ENCODE results near the gene NDUFC2.
A peak's percentile ranks its signal among the peaks of the same experiment; 100 is the strongest.
"Not testable (repeated sequence)": the region's sequence is repeated elsewhere in the genome, so short reads cannot be mapped to it uniquely, and the experiment has no call there.

Gene NDUFC2

DNA sequence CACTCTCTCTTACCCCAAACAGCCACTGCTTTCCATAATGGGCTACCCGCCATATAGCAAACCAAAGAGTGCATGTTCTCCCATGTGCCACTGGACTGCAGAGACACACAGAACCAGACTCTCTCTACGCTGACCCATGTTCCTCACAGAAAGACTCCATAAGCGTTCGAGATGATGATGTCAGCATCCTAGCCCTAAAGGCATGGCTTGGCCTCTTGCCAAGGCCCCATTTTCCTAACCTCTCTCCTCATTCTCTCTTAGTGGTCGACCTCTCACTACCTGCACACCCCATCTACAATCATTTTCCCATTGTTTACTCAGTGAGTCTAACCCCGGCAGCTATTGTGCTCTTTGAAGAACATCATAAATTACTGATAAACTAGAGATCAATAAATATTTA, 4.9 kb downstream of the NDUFC2 start:
- peak in 1 of 2 experiments; percentile 44 for DNase-seq (ENCODE audit: low read depth in 1 of 2, low spot score in 1 of 2)
- in situ Hi-C loops (cut with HindIII; ENCODE audit: low pct_unique_long_range_greater_than_20kb, low sequenced_read_pairs) = no loop called here

DNA sequence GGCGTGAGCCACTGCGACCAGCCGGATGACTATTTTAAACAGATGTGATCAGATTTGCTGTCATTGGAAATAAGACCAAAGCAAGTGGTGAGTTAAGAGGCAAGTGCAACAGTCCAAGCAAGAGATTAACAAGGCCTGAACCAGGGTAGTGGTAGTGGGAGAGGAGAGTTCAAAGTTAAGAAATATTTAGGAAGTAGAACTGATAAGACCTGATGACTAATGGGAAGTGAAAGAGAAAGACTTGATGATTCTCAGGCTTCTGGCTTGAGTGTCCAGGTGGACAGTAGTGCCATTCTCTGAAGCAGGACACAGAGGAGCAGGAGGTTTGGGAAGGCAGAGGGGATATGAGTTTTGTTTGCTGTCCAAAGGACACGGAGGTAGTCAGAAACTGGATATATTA, 7.2 kb downstream of the NDUFC2 start:
- in situ Hi-C loops (cut with HindIII; ENCODE audit: low pct_unique_long_range_greater_than_20kb, low sequenced_read_pairs) = no loop called here

More for the DNA sequence above, 4.9 kb downstream of the NDUFC2 start:
- no peak for TF ChIP-seq JUND (IDR thresholded peaks at IDR 0.05; ENCODE audit: low read depth)

DNA sequence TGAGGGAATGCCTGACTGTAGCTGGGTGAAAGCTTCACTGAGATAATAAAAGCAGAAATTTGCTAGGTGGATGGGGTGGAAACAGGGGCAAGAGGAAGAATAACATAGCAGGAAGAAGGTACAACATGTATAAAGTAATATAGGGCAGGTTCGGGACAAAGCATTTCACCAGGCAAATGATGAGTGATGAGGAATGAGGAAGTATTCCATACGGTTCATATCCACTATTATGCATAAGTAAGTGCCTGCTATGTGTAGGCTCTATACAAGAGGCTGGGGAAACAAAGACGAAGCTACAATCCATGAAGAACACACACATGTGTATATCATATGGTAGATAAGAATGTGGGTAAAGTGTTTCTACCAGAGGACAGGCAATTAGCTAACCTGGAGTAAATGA, 7.9 kb downstream of the NDUFC2 start:
- in situ Hi-C loops (cut with HindIII; ENCODE audit: low pct_unique_long_range_greater_than_20kb, low sequenced_read_pairs) = no loop called here
- TF ChIP-seq JUND (IDR thresholded peaks at IDR 0.05; ENCODE audit: low read depth) = no peak
- DNase-seq (ENCODE audit: low read depth in 1 of 2, low spot score in 1 of 2) = no peak

More for the DNA sequence above, 7.2 kb downstream of the NDUFC2 start:
- TF ChIP-seq JUND (IDR thresholded peaks at IDR 0.05; ENCODE audit: low read depth) = no peak
- no peak for DNase-seq (ENCODE audit: low read depth in 1 of 2, low spot score in 1 of 2)

DNA sequence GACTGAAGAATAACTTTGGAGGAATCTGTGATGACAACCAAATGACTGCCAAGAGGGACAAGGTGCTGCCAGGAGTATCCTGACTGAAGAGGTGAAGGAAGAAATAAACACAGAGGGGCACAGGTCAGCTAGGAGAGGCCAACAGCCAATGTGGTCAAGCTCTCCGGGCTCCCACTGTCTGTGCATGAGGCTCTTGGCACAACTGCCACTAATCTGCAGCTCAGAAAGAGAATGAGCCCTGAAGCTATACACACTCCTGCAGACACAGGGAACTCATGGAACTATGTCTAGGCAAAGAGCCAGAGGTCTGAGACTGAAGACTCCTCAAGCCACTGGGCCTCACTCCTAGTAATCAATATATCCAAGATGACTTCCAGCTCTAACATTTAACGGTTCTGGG, 9.0 kb downstream of the NDUFC2 start:
- TF ChIP-seq JUND (IDR thresholded peaks at IDR 0.05; ENCODE audit: low read depth) = no peak
- in situ Hi-C loops (cut with HindIII; ENCODE audit: low pct_unique_long_range_greater_than_20kb, low sequenced_read_pairs) = no loop called here
- DNase-seq (ENCODE audit: low read depth in 1 of 2, low spot score in 1 of 2) = peak in 1 of 2 experiments; percentile 48

DNA sequence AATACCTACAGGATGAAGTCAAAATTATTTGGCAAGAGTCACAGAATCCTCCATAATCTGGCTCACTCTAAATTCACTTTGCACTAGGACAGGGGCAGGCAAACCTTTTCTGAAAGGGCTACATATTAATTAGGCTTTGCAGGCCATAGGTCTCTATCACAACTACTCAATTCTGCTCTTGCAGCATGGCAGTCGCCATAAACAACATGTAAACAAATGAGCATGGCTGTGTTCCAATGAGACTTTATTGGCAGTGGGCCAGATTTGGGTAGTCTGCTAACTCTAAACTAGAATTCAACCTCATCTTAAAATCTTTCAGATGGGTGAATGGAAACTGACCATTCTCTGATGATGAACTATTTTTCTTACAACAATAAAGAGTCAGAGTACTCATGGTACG, 10.2 kb downstream of the NDUFC2 start:
- peak in 1 of 2 experiments; percentile 49 for DNase-seq (ENCODE audit: low read depth in 1 of 2, low spot score in 1 of 2)
- in situ Hi-C loops (cut with HindIII; ENCODE audit: low pct_unique_long_range_greater_than_20kb, low sequenced_read_pairs) = no loop called here
- no peak for TF ChIP-seq JUND (IDR thresholded peaks at IDR 0.05; ENCODE audit: low read depth)

DNA sequence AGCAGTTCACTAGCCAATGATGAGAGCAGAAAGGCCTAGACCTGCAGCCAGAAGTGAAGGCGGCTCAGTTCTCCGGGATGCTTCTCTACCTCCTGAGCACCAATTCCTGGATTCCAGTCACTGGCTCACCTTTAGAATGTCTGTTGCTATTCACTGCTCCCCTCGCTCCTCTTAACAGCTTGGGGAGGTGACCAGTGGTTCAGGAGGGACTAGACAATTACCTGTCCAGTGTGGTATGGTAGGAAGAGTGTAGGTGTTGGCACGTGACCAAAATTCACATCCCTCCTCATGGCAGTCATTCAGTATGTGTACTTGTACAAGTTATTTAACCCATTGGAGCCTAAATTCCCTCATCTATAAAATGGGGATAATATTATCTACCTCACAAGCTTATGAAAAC, 12.0 kb downstream of the NDUFC2 start:
- no peak for TF ChIP-seq JUND (IDR thresholded peaks at IDR 0.05; ENCODE audit: low read depth)
- DNase-seq (ENCODE audit: low read depth in 1 of 2, low spot score in 1 of 2) = no peak
- in situ Hi-C loops (cut with HindIII; ENCODE audit: low pct_unique_long_range_greater_than_20kb, low sequenced_read_pairs) = no loop called here

DNA sequence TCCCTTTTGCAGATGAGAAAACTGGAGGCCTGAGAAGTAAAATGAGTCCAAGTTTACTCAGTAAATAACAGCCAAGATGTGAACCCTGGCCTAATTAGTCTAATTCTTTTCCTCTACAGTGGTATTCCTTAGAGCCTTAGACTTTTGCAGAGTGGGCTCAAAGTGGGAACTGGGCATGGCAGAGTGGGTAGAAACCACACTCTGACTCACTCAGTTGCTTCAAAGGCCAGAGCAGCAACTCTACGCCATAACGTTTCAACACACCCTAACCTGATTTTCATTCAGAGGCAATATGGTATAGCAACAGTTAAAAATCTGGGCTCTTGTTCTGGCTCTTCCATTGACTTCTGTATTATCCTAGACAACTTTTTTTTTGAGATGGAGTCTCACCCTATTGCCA, 13.2 kb downstream of the NDUFC2 start:
- TF ChIP-seq JUND (IDR thresholded peaks at IDR 0.05; ENCODE audit: low read depth) = no peak
- in situ Hi-C loops (cut with HindIII; ENCODE audit: low pct_unique_long_range_greater_than_20kb, low sequenced_read_pairs) = no loop called here
- no peak for DNase-seq (ENCODE audit: low read depth in 1 of 2, low spot score in 1 of 2)

DNA sequence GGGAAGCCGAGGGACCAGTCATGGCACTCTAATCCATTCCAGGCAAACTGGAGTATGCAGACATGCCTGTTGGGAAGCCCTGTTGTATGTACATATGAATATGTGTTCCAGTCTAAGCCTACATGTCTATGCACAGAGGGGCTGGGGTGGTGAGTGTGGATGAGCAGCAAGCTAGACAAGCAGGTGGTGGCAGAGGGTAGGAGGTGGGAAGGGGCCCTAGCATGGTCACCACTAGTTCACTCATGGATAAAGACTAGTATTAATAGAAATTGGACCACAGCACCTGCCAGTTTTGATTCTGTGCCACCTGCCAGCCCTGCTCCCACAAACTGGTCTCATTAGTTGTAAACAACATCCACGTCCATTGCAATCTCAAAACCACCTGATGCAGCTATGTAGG, 14.5 kb downstream of the NDUFC2 start:
- no peak for DNase-seq (ENCODE audit: low read depth in 1 of 2, low spot score in 1 of 2)
- in situ Hi-C loops (cut with HindIII; ENCODE audit: low pct_unique_long_range_greater_than_20kb, low sequenced_read_pairs) = no loop called here
- no peak for TF ChIP-seq JUND (IDR thresholded peaks at IDR 0.05; ENCODE audit: low read depth)

DNA sequence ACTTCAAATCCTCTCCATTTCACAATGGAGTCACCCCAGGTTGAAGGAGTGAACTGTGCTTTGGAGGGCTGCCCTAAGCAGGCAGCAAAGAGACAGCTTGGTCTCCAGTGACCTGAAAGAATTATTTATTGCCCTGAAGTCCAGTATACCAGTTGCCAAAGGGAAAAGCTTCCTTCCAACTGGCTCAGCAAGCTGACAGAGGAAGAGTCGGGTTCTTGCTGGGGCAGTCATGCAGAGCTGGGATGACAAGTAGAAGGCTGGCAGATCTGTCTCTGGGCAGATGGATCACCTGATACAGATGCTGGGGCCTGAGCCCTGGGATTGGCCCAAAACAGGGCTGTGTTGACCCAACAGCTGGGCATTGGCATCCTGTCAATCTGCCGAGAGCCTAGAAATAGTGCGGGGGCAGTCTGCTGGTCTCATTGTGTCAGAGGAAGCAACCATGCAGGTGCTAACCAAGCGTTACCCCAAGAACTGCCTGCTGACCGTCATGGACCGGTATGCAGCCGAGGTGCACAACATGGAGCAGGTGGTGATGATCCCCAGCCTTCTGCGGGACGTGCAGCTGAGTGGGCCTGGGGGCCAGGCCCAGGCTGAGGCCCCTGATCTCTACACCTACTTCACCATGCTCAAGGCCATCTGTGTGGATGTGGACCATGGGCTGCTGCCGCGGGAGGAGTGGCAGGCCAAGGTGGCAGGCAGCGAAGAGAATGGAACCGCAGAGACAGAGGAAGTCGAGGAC, 16.1 kb downstream of the NDUFC2 start, which contains the start of gene THRSP:
Gene THRSP, plus strand, starts transcription at position 422 of the 742 bp plus-strand sequence. Its CDS starts 21 bp downstream, at position 443.
- peak in 1 of 2 experiments; percentile 54 for DNase-seq (ENCODE audit: low read depth in 1 of 2, low spot score in 1 of 2)
- no peak for TF ChIP-seq JUND (IDR thresholded peaks at IDR 0.05; ENCODE audit: low read depth)
- in situ Hi-C loops (cut with HindIII; ENCODE audit: low pct_unique_long_range_greater_than_20kb, low sequenced_read_pairs) = no loop called here

DNA sequence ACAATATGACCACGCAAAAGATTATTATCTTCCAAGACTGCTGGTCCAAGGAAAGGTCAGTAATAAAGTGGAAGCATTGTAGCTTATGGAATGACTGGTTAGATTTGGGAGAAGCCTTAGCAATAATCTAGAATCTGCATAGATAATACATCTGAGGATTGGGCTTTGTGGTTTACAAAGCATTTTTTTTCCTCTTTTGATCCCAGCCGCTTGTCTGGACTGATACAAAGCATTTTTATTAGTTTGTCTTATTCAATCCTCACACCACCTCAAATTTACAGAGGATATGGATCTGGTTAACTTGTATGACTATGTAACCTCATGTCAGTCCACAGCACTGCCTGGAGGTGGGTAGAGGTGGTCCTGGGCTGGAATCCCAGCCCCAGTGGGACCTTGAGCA, 17.0 kb downstream of the NDUFC2 start:
- DNase-seq (ENCODE audit: low read depth in 1 of 2, low spot score in 1 of 2) = no peak
- in situ Hi-C loops (cut with HindIII; ENCODE audit: low pct_unique_long_range_greater_than_20kb, low sequenced_read_pairs) = no loop called here
- TF ChIP-seq JUND (IDR thresholded peaks at IDR 0.05; ENCODE audit: low read depth) = no peak

DNA sequence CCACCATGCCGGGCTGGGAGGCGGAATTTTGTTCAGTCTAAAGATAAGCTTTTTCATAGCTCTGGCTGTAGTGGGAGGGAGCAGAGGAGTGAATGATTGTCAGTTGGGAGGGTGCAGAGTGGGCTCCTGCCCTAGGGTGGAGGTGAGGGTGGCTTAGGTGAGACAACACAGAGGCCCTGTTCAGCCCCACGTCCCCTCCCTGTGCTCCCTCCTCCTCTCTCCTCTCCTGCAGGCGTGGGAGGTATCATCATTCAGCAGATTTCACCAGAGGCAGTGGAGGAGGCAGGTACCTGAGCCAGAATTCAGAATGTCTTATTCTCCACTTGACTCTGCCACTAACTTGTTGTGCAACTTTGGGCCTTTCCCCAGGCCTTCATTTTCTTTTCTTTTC, 17.7 kb downstream of the NDUFC2 start:
- TF ChIP-seq JUND (IDR thresholded peaks at IDR 0.05; ENCODE audit: low read depth) = no peak
- in situ Hi-C loops (cut with HindIII; ENCODE audit: low pct_unique_long_range_greater_than_20kb, low sequenced_read_pairs) = no loop called here
- peak in 1 of 2 experiments; percentile 66 for DNase-seq (ENCODE audit: low read depth in 1 of 2, low spot score in 1 of 2)

DNA sequence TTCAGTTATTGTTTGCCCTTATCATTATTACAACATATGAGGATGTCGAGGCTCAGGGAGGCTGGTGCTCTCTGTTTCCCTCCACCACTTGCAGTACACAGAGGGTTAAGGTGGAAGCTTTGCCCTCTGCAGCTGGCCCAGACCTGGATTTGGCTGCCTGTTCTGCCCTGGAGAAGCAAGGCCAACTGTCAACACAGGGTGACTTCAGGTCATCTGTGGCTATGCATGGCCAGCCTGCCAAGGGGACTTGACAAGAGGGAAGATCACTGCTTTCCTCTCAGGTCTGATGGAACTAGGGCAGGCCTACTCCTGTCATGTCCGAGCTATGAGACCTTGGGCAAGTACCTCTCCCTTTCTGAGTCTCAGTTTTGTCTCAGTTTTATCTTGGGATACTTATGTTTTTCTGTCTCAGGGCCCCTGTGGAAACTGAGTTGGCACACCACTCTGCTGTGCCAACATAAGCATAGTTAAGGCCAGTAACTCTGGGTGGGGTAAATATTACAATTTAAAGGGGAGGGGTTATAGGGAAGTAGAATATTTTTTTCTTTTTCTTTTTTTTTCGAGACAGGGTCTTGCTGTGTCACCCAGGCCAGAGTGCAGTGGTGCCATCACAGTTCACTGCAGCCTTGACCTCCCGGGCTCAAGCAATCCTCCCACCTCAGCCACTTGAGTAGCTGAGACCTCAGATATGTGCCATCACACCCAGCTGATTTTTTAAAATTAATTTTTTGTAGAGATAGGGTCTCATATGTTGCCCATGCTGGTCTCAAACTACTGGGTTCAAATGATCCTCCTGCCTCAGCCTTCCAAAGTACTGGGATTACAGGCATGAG, 18.4 kb downstream of the NDUFC2 start:
- peak in 1 of 2 experiments; percentile 69 for DNase-seq (ENCODE audit: low read depth in 1 of 2, low spot score in 1 of 2)
- no peak for TF ChIP-seq JUND (IDR thresholded peaks at IDR 0.05; ENCODE audit: low read depth)
- in situ Hi-C loops (cut with HindIII; ENCODE audit: low pct_unique_long_range_greater_than_20kb, low sequenced_read_pairs) = no loop called here

DNA sequence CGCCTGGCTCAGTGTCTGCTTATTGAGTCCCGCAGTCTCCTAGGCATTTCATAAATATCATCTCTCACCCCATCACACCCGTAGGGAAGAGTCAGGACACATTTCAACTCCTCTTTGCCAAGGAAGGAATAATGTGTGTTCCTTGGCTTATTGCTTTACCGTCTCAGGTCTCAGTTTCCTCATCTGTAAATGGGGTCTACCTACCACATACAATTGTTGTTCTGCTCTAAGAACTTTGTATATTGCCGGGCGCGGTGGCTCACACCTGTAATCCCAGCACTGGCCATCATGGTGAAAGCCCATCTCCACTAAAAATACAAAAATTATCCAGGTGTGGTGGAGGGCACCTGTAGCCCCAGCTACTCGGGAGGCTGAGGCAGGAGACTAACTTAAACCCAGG, 19.1 kb downstream of the NDUFC2 start:
- TF ChIP-seq JUND (IDR thresholded peaks at IDR 0.05; ENCODE audit: low read depth) = no peak
- no peak for DNase-seq (ENCODE audit: low read depth in 1 of 2, low spot score in 1 of 2)
- in situ Hi-C loops (cut with HindIII; ENCODE audit: low pct_unique_long_range_greater_than_20kb, low sequenced_read_pairs) = no loop called here

DNA sequence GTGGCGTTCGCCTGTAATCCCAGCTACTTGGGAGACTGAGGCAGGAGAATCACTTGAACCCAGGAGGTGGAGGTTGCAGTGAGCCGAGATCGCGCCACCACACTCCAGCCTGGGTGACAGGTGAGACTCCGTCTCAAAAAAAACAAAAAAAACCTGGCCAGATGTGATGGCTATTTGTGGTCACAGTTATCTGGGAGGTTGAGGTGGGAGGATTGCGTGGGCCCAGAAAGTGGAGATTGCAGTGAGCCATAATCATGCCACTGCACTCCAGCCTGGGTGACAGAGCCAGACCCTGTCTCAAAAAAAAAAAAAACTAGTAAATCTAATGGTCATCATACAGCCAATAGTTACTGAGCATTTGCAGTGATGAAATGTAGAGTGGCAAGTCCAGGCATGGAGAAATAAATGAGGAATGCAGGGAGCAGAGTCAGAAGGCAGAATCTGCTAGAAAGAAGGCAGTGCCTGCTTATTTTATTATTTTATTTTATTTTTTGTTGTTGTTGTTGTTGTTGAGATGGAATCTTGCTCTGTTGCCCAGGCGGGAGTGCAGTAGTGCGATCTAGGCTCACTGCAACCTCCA, 19.8 kb downstream of the NDUFC2 start:
- DNase-seq (ENCODE audit: low read depth in 1 of 2, low spot score in 1 of 2); in situ Hi-C loops (cut with HindIII; ENCODE audit: low pct_unique_long_range_greater_than_20kb, low sequenced_read_pairs): not testable (repeated sequence)

Data from T47D (cell line).